ENCODE results near the gene CUL2. TPM values are rescaled to one million over a fixed set of nuclear protein-coding genes. Genes with fewer than 3 reads are reported as not detected.

CUL2 gene
- polyA plus RNA-seq, 1 donor = 48.4 TPM

Other genes starting within 250 kb of the CUL2 start
- 43.4 TPM for gene CREM, start 36.5 kb upstream of the CUL2 start, polyA plus RNA-seq (ENCODE audit: insufficient read length)
- gene CCNY, start 246.2 kb upstream of the CUL2 start, polyA plus RNA-seq (ENCODE audit: insufficient read length) = 111 TPM

Measured in left kidney (tissue), 1 donor.